Bone marrow (tissue), 2 donors: ENCODE data around the gene PIK3CB.
"Not testable (repeated sequence)": the region's sequence is repeated elsewhere in the genome, so short reads cannot be mapped to it uniquely, and the experiment has no call there.

ENCODE experiments used
- DNase-seq, 2 donors: peaks; one replicate each; lab custom pipeline; 2025; lab: John Stamatoyannopoulos, UW

The PIK3CB gene

GRCh38 chr3:138609898-138610266 lies 224.8 kb downstream of the PIK3CB start:
- DNase-seq, result no peak

GRCh38 chr3:138608322-138609135 lies 226.2 kb downstream of the PIK3CB start, which contains the start of gene FAIM:
FAIM (plus strand) TSS chr3:138608771; CDS start chr3:138619727, 10,956 bp downstream.
- DNase-seq, result peak in 1 of 2 donors; percentile 60

GRCh38 chr3:138604106-138604595 lies 230.6 kb downstream of the PIK3CB start:
- not testable (repeated sequence) for DNase-seq
